NCI-H524 treated with DMSO at 0.1 percent for 48 hours (cell line): ENCODE data around the gene ZNF280A.
A peak's percentile ranks its signal among the peaks of the same experiment; 100 is the strongest.
"Not testable (repeated sequence)": the region's sequence is repeated elsewhere in the genome, so short reads cannot be mapped to it uniquely, and the experiment has no call there.

Experiments used
- DNase-seq: peaks from one replicate; lab custom pipeline; 2025; lab: John Stamatoyannopoulos, UW

Gene ZNF280A

GRCh38 chr22:22513619-22514018 is 6.5 kb downstream of the ZNF280A start:
- no peak for DNase-seq

- no peak for DNase-seq
Observed at GRCh38 chr22:22512951-22513350, 7.1 kb downstream of the ZNF280A start.

DNA sequence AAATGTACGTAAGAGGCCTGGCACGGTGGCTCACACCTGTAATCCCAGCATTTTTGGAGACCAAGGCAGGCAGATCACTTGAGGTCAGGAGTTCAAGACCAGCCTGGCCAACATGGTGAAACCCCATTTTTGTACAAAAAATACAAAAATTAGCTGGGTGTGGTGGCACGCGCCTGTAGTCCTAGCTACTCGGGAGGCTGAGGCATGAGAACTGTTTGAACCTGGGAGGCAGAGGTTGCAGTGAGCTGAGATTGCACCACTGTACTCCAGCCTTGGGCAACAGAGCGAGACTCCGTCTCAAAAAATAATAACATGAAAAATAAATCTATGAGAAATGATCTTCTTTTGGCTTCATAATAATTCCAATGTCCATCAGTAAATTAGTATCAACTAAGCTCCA is 9.2 kb downstream of the ZNF280A start:
- not testable (repeated sequence) for DNase-seq

GRCh38 chr22:22509912-22510311 is 10.2 kb downstream of the ZNF280A start:
- not testable (repeated sequence) for DNase-seq

DNA sequence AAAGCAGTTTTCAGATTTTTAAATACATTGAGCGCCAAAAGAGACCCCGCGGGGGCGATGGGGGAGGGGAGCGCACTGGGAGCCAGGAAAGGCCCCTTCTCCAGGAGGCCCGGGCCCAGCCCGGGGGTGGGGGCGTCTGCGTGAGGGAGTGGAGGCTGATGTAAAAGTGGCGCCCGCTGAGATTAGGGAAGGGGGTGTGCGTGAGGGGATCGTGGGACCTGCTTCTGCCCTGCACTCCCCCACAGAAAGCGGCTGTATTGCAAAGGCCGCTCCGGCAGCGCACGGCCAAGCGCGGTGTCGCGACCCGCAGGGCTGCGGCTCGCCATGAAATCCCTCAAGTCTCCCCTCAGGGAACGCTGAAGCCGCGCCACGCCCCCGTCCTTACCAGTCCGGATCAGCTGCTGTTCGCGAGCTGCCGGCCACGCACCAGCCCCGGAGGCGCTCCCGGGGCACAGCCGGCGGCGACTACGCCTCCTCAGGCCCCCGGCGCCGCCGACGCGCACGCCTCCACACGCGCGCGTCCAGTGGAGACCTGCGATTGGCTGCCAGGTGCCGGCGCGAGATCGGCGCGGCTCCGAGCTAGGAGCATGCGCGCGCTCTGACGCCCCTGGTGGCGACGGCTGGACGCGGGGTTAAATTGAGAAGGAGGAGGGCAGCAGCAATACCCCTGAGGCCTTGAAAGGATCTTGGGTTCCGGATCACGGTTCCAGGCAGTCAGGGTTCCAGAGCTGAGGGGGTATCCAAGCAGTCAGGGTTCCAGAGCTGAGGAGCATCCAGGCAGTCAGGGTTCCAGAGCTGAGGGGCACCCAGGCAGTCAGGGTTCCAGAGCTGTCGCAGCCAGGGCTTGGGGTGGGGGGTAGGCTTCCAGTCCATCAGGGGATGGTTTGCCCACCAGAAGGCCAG is 11.5 kb downstream of the ZNF280A start, which contains the start of gene ZNF280B:
ZNF280B (minus strand) TSS at position 469 of the 903 bp plus-strand sequence. CDS start 19,344 bp downstream, outside the sequence.
- peak; percentile 24 for DNase-seq

DNA sequence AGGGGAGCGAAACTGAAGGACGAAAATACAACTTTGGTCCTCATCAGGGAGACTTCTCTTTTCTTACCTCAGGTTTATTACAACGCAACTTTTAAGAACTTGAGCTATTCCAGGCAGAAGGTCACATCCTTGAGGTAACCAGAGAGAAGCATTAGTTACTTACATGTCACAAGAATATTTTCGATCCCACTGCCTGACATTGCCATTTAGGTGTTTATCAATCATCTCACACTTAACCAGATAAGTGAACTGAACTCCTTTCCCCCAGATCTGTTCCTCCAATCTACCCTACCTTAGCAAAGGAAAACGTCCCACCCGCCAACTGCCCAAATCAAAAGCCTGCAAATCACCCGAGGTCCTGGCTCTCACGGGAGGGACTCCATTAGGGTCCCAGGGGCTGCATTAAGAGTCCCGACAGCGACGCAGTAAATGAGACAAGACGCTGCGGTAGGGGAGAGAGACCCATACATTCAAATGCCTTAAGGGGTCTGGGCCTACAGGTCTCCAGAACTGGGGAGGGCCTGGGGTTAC is 12.3 kb downstream of the ZNF280A start:
- no peak for DNase-seq

DNA sequence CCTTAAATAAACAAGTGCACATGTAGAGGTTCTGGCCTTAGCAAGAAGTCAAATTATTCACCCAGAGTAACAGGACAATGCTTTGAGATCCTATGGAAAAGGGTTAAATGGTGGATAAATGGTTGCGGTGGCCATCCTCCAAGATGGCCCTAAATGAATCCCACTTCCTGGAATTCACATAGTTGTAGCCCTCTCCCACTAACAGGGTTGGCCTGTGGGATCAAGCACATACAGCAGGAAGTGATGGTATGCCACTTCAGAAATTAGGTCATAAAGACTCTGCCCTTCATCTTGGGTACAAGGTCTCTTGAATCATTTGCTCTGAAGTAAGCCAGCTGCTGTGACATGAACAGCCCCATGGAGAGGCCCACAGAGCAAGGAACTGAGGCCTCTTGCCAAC is 13.3 kb downstream of the ZNF280A start:
- DNase-seq, result no peak

GRCh38 chr22:22498267-22498666 is 21.8 kb downstream of the ZNF280A start:
- DNase-seq, result no peak

- DNase-seq, result not testable (repeated sequence)
Observed at GRCh38 chr22:22491589-22491988, 28.5 kb downstream of the ZNF280A start.

DNA sequence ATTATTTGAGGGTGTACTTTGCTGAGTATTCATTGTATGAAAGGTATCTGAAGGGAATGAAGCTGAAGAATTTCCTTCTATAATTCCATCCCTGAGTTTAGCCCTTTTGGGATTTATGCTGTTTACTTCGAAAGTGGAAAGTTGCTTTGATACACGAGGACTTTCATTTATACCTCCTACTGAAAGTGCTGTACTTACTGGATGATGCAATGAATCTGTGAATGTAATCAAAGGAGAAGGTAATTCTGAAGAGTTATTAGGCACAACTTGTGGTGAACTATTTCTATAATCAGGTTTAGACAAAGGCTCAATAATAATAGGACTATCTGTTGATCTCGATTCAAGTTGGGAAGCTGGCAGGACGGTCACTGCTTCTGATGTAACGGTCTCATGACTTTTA is 31.3 kb downstream of the ZNF280A start:
- no peak for DNase-seq

GRCh38 chr22:22487869-22488597 is 32.0 kb downstream of the ZNF280A start:
- DNase-seq, result no peak

GRCh38 chr22:22487059-22487458 is 33.0 kb downstream of the ZNF280A start:
- no peak for DNase-seq

DNA sequence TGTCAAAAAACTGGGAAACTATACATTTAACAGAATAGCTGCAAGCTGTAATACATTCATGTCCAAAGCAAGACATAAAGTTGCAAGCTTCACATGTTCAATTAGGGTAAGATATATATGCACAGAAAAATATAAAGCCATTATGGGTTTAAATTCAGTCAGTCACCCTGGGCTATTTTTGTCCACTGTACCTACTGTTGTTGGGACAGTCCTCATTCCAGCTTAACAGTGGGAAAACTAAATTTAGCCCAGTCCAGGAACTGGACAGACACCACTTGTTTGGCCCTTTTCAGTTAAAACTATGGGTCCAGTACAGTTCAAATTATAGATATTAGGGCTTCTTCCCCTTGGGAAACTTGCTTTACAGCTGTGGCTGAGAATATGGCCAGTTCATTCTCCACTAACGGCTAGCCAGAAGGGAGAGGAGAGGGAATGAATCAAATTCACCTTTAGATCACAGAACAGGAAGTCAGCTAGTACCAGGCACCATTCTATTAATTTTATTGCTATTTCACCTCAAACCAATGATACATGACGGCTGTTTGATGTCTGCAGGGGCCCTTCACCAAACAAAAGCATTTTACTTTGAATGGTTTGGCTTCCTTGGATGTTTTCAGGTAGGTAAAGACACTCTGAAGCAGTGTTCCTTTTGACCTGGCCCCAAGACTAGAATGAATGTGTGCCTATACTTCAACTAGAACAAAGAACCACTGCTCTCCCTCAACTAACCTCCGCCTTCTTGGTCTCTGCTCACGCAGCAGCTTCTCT is 33.8 kb downstream of the ZNF280A start:
- no peak for DNase-seq

DNA sequence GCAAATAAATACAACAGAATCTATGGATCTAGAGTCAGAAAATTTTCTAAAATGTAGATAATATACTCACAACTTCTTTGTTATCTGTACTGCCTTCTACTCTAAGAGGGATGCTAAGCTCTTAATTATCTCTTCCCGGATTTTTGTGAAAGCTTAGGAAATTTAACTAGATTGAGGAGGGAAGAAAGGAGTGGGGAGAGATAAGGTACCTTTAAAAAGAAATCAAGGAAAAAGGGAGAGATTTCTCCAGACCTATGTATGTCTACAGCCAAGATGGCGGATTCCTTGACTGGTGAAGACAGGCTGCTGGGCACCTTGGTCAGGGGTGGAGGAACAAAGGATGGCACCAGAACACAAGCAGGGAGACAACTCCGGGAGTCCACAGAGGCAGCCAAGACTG is 34.5 kb downstream of the ZNF280A start:
- DNase-seq, result no peak

- DNase-seq, result no peak
Observed at GRCh38 chr22:22484023-22484422, 36.0 kb downstream of the ZNF280A start.

GRCh38 chr22:22480940-22481339 is 39.1 kb downstream of the ZNF280A start:
- no peak for DNase-seq

GRCh38 chr22:22479999-22480532 is 40.0 kb downstream of the ZNF280A start:
- no peak for DNase-seq

GRCh38 chr22:22479116-22479515 is 41.0 kb downstream of the ZNF280A start:
- DNase-seq, result no peak

- DNase-seq, result no peak
Observed at GRCh38 chr22:22478470-22478869, 41.6 kb downstream of the ZNF280A start.

- no peak for DNase-seq
Observed at GRCh38 chr22:22474733-22475132, 45.3 kb downstream of the ZNF280A start.

GRCh38 chr22:22471104-22471503 is 49.0 kb downstream of the ZNF280A start:
- not testable (repeated sequence) for DNase-seq

DNA sequence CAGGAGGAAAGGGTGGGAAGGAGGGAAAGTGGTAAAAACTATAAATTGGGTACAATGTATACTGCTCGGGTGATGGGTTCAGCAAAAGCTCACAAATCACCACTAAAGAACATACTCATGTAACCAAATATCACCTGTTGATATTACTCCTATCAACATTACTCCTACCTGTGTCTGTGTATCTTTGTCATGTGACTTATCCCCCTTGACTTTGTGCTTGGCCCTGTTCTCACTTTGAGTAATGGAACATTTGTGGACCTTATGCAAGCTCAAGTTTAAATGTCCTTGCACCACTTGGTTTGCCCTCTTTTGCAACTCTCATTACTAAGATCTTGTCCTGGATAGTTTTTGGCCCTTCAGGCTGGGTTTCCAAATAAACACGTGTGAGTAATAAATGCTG is 50.5 kb downstream of the ZNF280A start:
- DNase-seq, result no peak
